NB4 (cell line): ENCODE data around the gene NSFL1C.

Experiments
- MYC ChIP-seq: IDR thresholded peaks from 2 replicates; pipeline ENCODE4 v1.6.1; 2011; ENCODE audit warnings: low read depth, low read length
- TF ChIP-seq, protein P1 (sequence below): IDR thresholded peaks from one replicate; pipeline ENCODE4 v1.5.1; 2012; ENCODE audit warnings: low read depth, low read length

DNA sequence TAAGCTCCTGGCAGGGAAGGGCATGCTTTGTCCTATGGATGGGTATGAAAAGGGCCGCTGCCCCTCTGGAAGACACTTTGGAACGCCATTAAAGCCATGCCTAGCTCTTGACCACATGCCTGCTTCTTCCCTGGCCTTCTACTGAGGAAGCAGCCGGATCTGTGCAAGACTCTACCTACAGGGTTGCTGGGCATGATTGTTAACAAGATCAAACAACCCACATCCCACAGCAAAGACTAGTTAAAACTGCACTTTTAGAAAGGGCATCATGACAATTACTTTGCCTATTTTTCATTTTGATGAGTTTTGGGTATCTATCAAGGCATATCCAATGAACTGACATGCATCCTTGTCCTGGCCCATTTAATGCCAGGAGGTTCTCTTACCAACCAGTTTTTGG is 25.5 kb downstream of the NSFL1C start:
- TF ChIP-seq, protein P1, sequence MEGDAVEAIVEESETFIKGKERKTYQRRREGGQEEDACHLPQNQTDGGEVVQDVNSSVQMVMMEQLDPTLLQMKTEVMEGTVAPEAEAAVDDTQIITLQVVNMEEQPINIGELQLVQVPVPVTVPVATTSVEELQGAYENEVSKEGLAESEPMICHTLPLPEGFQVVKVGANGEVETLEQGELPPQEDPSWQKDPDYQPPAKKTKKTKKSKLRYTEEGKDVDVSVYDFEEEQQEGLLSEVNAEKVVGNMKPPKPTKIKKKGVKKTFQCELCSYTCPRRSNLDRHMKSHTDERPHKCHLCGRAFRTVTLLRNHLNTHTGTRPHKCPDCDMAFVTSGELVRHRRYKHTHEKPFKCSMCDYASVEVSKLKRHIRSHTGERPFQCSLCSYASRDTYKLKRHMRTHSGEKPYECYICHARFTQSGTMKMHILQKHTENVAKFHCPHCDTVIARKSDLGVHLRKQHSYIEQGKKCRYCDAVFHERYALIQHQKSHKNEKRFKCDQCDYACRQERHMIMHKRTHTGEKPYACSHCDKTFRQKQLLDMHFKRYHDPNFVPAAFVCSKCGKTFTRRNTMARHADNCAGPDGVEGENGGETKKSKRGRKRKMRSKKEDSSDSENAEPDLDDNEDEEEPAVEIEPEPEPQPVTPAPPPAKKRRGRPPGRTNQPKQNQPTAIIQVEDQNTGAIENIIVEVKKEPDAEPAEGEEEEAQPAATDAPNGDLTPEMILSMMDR, result no peak
- no peak for TF ChIP-seq MYC
